Mesenchymal stem cell (in vitro differentiated cells and primary cell): ENCODE measurements around the gene ECM2.

Source experiments
- DNase-seq: peaks from one replicate; pipeline ENCODE4 v3.0.0-alpha.2; 2013
- H2AFZ ChIP-seq: one replicate; pipeline ENCODE4 v1.6.1; 2013; ENCODE audit warnings: low read depth, mild to moderate bottlenecking, control low read depth, inconsistent platforms, low read length, moderate library complexity
- H2AK5ac ChIP-seq: 2 replicates; pipeline ENCODE4 v1.6.1; 2013; ENCODE audit warnings: low read length, moderate library complexity, mild to moderate bottlenecking, inconsistent platforms; ENCODE audit not compliant: severe bottlenecking
- H2BK120ac ChIP-seq: one replicate; pipeline ENCODE4 v1.6.1; 2013; ENCODE audit warnings: low read depth, mild to moderate bottlenecking, inconsistent platforms, low read length, moderate library complexity
- H2BK12ac ChIP-seq, 2 experiments: one replicate each; pipeline ENCODE4 v1.6.1; 2013; ENCODE audit warnings: inconsistent platforms in 2 of 2, low read length in 2 of 2, mild to moderate bottlenecking in 2 of 2, moderate library complexity in 2 of 2, control low read depth in 1 of 2
- H2BK15ac ChIP-seq: one replicate; pipeline ENCODE4 v1.6.1; 2013; ENCODE audit warnings: mild to moderate bottlenecking, low read depth, inconsistent platforms; ENCODE audit not compliant: poor library complexity, severe bottlenecking
- H2BK5ac ChIP-seq: 2 replicates; pipeline ENCODE4 v1.6.1; 2013; ENCODE audit warnings: low read depth, mild to moderate bottlenecking, low read length, control low read depth, inconsistent platforms; ENCODE audit not compliant: poor library complexity, severe bottlenecking
- H3K14ac ChIP-seq, 2 experiments: one replicate each; pipeline ENCODE4 v1.6.1; 2013; ENCODE audit warnings: inconsistent platforms in 2 of 2, low read length in 2 of 2, control low read depth in 1 of 2, mild to moderate bottlenecking in 1 of 2, moderate library complexity in 1 of 2
- H3K18ac ChIP-seq, 2 experiments: one replicate each; pipeline ENCODE4 v1.6.1; 2013; ENCODE audit warnings: inconsistent platforms in 2 of 2, low read length in 2 of 2, control low read depth in 1 of 2, low read depth in 1 of 2, mild to moderate bottlenecking in 1 of 2
- H3K23ac ChIP-seq, 2 experiments: one replicate each; pipeline ENCODE4 v1.6.1; 2013; ENCODE audit warnings: inconsistent platforms in 2 of 2, low read length in 2 of 2, mild to moderate bottlenecking in 2 of 2, moderate library complexity in 2 of 2, control low read depth in 1 of 2
- H3K27ac ChIP-seq: 2 replicates; pipeline ENCODE4 v1.5.1; 2013; ENCODE audit warnings: mild to moderate bottlenecking, moderate library complexity, low read length, control low read depth, inconsistent platforms; ENCODE audit not compliant: poor library complexity, severe bottlenecking
- H3K27me3 ChIP-seq, 2 experiments: 2 replicates each; pipeline versions ENCODE4 v1.6.1 to v1.7.0; 2013; ENCODE audit warnings: low read length in 2 of 2, mild to moderate bottlenecking in 2 of 2, moderate library complexity in 2 of 2, control low read depth in 1 of 2, inconsistent platforms in 1 of 2; ENCODE audit not compliant: control insufficient read depth in 1 of 2, insufficient read depth in 1 of 2
- H3K36me3 ChIP-seq, 2 experiments: 2 replicates each; pipeline versions ENCODE4 v1.6.1 to v1.7.0; 2013; ENCODE audit warnings: low read length in 2 of 2, control low read depth in 1 of 2, inconsistent platforms in 1 of 2, low read depth in 1 of 2, mild to moderate bottlenecking in 1 of 2; ENCODE audit not compliant: insufficient read depth in 2 of 2, control insufficient read depth in 1 of 2
- H3K4ac ChIP-seq, 2 experiments: one replicate each; pipeline ENCODE4 v1.6.1; 2013; ENCODE audit warnings: inconsistent platforms in 2 of 2, low read length in 2 of 2, mild to moderate bottlenecking in 2 of 2, moderate library complexity in 2 of 2, control low read depth in 1 of 2, low read depth in 1 of 2
- H3K4me1 ChIP-seq: 2 replicates; pipeline ENCODE4 v1.6.1; 2013; ENCODE audit warnings: low read depth, low read length, control low read depth; ENCODE audit not compliant: control insufficient read depth, insufficient read depth
- H3K4me2 ChIP-seq: 2 replicates; pipeline ENCODE4 v1.6.1; 2013; ENCODE audit warnings: low read length, mild to moderate bottlenecking, inconsistent platforms; ENCODE audit not compliant: poor library complexity, severe bottlenecking
- H3K4me3 ChIP-seq, 2 experiments: 2 replicates each; pipeline versions ENCODE4 v1.5.1 to v1.7.0; 2013; ENCODE audit warnings: low read length in 2 of 2, mild to moderate bottlenecking in 2 of 2, control low read depth in 1 of 2, low read depth in 1 of 2; ENCODE audit not compliant: insufficient read depth in 1 of 2
- H3K79me1 ChIP-seq: replicated peaks from 2 replicates; pipeline ENCODE4 v1.6.1; 2013; ENCODE audit warnings: mild to moderate bottlenecking, control low read depth, low read length, inconsistent platforms; ENCODE audit not compliant: poor library complexity, severe bottlenecking
- H3K9ac ChIP-seq: 2 replicates; pipeline ENCODE4 v1.7.0; 2013; ENCODE audit warnings: mild to moderate bottlenecking, low read length, moderate library complexity
- H3K9me3 ChIP-seq: 2 replicates; pipeline ENCODE4 v1.7.0; 2013; ENCODE audit warnings: mild to moderate bottlenecking, low read length; ENCODE audit not compliant: control insufficient read depth
- H4K8ac ChIP-seq: one replicate; pipeline ENCODE4 v1.6.1; 2013; ENCODE audit warnings: inconsistent platforms, mild to moderate bottlenecking, low read length, moderate library complexity
- H4K91ac ChIP-seq: one replicate; pipeline ENCODE4 v1.6.1; 2013; ENCODE audit warnings: mild to moderate bottlenecking, low read length, inconsistent platforms
- WGBS: methylation state at CpG from one replicate; pipeline ENCODE4 v1.1.7; 2013; ENCODE audit warnings: mixed read lengths; 5-methylcytosine and 5-hydroxymethylcytosine counted together

ECM2 gene

DNA sequence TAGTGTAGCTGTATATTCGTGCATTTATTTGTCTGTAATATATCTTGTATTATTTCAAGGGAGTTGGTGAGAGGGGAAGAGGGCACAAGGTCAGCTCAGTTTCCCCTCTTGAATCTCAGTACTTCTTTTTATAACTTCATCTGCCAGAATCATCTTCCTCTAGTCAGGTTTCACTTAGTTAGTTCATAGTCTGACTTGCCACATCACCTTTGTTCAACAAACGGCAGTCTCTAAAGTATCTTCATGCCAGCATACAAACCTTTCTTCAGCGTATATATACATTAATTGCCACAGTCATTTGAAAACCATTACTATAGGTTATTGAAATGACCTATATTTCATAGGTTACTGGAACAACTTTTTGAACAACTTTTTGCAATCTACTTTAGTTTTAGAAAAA is 1.6 kb downstream of the ECM2 start:
- H3K36me3 ChIP-seq = no peaks in the 10 kb centered on the region
- H3K27me3 ChIP-seq = no peaks in the 10 kb centered on the region
- no peak overlapping the region for H2BK120ac ChIP-seq
- H4K91ac ChIP-seq = no peak overlapping the region
- no peak overlapping the region for H3K4me2 ChIP-seq
- DNase-seq = no peak
- H3K4me1 ChIP-seq = peaks cover 1% of the 10 kb centered on the region
- no peak overlapping the region for H2AK5ac ChIP-seq
- peak overlapping the region in 1 of 2 experiments; percentile 75 for H3K4me3 ChIP-seq
- peak overlapping the region; percentile 99 for H3K9ac ChIP-seq
- no peak overlapping the region for H2AFZ ChIP-seq
- H3K14ac ChIP-seq = no peak overlapping the region
- no peak overlapping the region for H3K27ac ChIP-seq
- H2BK15ac ChIP-seq = no peak overlapping the region
- no peak overlapping the region for H3K18ac ChIP-seq
- H3K79me1 ChIP-seq = no peaks in the 10 kb centered on the region
- H2BK12ac ChIP-seq = no peak overlapping the region
- WGBS = 100% methylated on average over 1 of the region's 3 CpGs
- H4K8ac ChIP-seq = no peak overlapping the region
- no peak overlapping the region for H2BK5ac ChIP-seq
- no peaks in the 10 kb centered on the region for H3K9me3 ChIP-seq
- no peak overlapping the region for H3K4ac ChIP-seq
- no peak overlapping the region for H3K23ac ChIP-seq

DNA sequence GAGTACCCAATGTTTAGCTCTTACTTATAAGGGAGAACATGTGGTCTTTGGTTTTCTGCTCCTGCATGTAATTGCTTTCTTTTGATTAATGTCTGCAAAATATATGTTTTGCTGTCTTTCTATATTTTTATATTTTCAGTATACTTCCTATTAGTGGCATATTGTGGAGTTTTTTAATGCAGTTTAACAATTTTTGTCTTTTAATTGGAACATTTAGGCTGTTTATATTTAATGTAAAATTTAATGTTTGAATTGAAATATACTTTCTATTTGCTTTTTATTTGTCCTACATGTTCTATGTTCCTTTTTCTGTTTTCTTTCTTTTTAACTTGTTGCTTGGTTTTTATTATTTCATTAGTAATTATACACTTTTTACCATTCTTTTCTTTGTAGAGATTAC is 4.9 kb downstream of the ECM2 start:
- Histone ChIP-seq H4K8ac (no peak overlapping the region), H2BK12ac (no peak overlapping the region), H3K4ac (no peak overlapping the region), H3K4me3 (no peak overlapping the region), H2BK15ac (no peak overlapping the region), H2BK120ac (no peak overlapping the region), H2AK5ac (no peak overlapping the region), H3K18ac (no peak overlapping the region), H3K36me3 (no peaks in the 10 kb centered on the region), H3K27me3 (no peaks in the 10 kb centered on the region), H3K9me3 (no peaks in the 10 kb centered on the region), H3K27ac (no peak overlapping the region), H2AFZ (no peak overlapping the region), H3K23ac (no peak overlapping the region), H2BK5ac (no peak overlapping the region), H3K14ac (no peak overlapping the region), H3K9ac (no peak overlapping the region), H3K79me1 (no peaks in the 10 kb centered on the region), H4K91ac (no peak overlapping the region), H3K4me2 (no peak overlapping the region), H3K4me1 (peaks cover 1% of the 10 kb centered on the region)
- no peak for DNase-seq

DNA sequence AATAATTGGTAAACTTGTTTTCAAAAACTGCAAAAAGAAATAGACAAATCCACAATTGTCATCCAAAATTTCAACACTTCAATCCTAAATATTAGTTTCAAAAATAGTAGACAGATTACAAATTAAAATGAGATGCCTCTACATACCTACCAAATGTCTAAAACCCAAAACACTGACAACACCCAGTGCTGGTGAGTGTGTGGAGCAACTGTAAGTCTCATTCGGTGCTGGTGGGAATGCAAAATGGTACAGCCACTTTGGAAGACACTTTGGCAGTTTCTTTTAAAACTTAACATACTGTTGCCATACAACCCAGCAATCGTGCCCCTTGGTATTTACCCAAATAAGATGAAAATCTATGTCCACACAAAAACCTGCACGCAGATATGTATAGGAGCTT is 6.7 kb downstream of the ECM2 start:
- Histone ChIP-seq H2BK15ac (no peak overlapping the region), H2AK5ac (no peak overlapping the region), H3K36me3 (no peaks in the 10 kb centered on the region), H2AFZ (no peak overlapping the region), H3K9ac (no peak overlapping the region), H3K9me3 (no peaks in the 10 kb centered on the region), H3K27ac (no peak overlapping the region), H3K4me3 (no peak overlapping the region), H3K14ac (no peak overlapping the region), H2BK12ac (no peak overlapping the region), H2BK120ac (no peak overlapping the region), H3K27me3 (no peaks in the 10 kb centered on the region), H3K23ac (no peak overlapping the region), H4K8ac (no peak overlapping the region), H3K4me1 (no peaks in the 10 kb centered on the region), H3K18ac (no peak overlapping the region), H3K4ac (no peak overlapping the region), H3K79me1 (no peaks in the 10 kb centered on the region), H4K91ac (no peak overlapping the region), H3K4me2 (no peak overlapping the region), H2BK5ac (no peak overlapping the region)
- DNase-seq = no peak
- WGBS = 100% methylated on average over 1 of the region's 3 CpGs

DNA sequence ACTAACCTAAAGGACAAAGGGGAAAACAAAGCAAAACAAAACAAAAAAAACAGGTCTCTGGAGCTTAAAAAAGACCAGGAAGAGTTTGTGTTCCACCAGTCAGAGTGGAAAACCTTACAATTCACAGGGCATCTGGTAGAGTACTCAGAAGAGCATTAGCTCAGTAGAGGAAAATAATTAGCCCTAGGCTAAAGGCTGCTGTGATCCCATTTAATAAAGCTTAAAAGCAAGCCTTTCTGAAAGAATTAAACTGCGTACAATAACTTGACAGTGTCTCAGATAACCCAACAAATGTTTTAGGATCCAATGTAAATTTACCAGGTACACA is 7.3 kb downstream of the ECM2 start:
- WGBS = no CpG with 5 or more reads among the region's 1 CpG
- H3K18ac ChIP-seq = no peak overlapping the region
- DNase-seq = no peak
- H3K9ac ChIP-seq = no peak overlapping the region
- no peak overlapping the region for H3K4me3 ChIP-seq
- no peaks in the 10 kb centered on the region for H3K79me1 ChIP-seq
- H2AFZ ChIP-seq = no peak overlapping the region
- H3K14ac ChIP-seq = no peak overlapping the region
- no peak overlapping the region for H2BK15ac ChIP-seq
- H4K8ac ChIP-seq = no peak overlapping the region
- H3K4me2 ChIP-seq = no peak overlapping the region
- no peaks in the 10 kb centered on the region for H3K27me3 ChIP-seq
- H2BK120ac ChIP-seq = no peak overlapping the region
- H2BK12ac ChIP-seq = no peak overlapping the region
- H2AK5ac ChIP-seq = no peak overlapping the region
- H3K4ac ChIP-seq = no peak overlapping the region
- no peak overlapping the region for H3K23ac ChIP-seq
- no peaks in the 10 kb centered on the region for H3K36me3 ChIP-seq
- H3K9me3 ChIP-seq = no peaks in the 10 kb centered on the region
- no peak overlapping the region for H3K27ac ChIP-seq
- no peak overlapping the region for H4K91ac ChIP-seq
- H2BK5ac ChIP-seq = no peak overlapping the region
- H3K4me1 ChIP-seq = no peaks in the 10 kb centered on the region
